ENCODE results near the gene ACOXL.
"Not testable (repeated sequence)": the region's sequence is repeated elsewhere in the genome, so short reads cannot be mapped to it uniquely, and the experiment has no call there.

The ACOXL gene

DNA sequence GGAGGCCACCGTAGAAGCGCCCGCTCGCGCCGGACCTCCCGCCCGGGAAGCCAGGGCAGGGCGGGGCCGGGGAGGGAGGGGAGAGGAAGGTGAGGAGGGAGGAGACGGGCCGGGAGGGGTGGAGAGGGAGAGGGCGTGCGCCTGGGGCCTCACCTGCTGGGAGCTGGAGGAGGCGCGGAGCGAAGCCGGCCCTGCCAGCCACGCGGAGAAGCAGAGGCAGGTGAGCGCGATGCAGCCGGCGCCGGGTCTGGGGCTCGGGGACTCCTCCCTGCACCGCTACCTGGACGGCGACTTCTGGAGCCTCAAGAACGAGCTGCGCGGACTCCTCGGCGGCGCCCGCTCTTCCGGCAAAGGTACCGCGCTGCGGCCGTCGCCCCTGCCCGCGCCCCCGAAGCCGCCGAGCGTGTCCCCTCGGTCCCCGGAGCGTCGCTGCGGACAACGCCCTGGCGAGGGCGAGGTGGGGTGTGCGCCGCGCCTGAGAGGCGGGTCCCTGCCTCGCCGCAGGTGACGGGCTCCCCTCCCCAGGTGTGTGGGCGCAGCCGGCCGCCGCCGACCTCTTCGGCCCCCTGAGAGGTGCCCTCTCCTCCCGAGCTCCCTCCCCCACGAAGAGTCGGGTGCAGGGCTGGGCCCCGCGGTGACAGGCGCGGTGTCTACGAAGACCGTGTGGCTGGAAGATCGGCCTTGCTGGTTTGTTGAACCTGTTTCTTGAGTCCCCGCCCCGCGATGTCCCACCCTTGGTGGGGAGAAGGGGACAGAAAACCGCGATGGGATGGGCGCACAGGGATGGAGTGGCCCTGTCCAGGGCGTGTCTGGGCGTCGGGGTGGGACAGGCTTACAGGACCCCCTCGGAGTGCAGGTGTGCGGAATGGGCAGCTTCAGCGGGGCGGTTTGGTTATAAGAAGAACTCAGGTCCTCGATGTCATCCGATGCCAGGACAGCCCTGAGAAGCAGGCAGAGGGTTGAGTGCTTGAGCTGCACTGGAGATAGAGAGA lies at the start of gene ACOXL:
Gene ACOXL, plus strand, starts transcription at position 152 of the 992 bp plus-strand sequence. CDS start 35,817 bp downstream, outside the sequence.
- DNase-seq (ENCODE audit: low read depth) = no peak

GRCh38 chr2:110682872-110683271 lies 49.5 kb upstream of the ACOXL start:
- DNase-seq (ENCODE audit: low read depth) = no peak

GRCh38 chr2:110687775-110688484 lies 44.4 kb upstream of the ACOXL start:
- not testable (repeated sequence) for DNase-seq (ENCODE audit: low read depth)

DNA sequence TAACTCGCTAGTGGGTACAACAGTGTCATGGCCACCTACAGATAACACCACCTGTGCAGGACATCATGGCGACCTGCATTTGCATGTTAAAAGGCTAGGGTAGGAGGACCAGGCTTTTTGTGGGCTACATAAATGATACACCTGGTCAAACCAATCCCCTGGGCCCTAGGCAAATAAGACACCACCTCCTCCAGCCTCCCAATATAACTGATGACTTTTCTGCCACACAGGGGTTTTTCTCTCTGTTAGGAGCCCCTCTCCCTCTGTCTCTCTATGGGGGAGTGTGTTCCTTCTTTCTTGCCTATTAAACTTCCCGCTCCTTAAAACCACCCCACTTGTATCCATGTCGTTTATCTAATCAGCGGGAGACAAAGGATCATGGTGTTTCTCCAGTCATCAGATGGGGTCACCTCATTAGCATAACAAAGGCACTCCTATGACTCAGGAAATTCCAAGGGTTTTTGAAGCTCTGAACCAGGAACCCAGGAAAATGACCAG lies 43.7 kb upstream of the ACOXL start:
- DNase-seq (ENCODE audit: low read depth) = no peak

DNA sequence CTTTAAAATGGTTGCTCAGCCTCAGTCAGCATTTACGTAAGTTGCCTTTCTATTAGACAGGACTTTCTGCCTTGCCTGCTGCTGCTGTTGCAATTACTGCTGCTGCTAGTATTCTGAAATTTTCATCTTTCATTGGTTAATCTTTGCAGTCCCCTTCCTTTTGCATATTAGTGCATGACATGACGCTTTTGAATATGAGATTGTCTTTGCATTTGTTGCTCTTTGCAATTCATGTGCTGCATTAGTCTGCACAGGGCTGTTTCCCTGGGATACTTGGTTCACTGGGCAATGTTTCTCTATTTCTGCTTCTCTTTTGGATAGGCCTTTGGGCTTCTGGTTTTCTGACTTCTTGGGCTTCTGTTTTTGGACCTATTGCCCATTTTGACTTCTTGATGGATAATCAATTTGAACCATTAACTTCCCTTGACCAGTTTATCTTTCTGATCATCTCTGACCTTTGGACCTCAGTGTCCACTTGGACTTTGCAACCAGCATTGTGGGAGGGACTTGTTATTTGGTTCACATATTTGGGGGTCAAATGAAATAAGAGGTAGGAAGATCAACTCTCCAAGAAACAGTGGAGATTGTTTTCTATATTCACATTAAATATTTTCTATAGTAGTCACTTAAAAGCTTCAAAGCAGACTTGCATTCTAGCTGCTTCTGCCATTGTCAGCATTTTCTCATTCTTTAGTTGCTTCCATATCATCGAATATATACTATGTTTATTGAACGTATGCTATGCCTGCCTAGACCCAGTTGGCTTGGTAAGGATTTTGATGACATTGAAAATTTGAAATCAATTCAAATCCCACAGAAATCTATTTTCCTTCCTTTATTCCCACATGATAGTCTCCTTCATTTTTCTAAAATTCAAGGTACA lies 42.0 kb upstream of the ACOXL start:
- DNase-seq (ENCODE audit: low read depth) = no peak

DNA sequence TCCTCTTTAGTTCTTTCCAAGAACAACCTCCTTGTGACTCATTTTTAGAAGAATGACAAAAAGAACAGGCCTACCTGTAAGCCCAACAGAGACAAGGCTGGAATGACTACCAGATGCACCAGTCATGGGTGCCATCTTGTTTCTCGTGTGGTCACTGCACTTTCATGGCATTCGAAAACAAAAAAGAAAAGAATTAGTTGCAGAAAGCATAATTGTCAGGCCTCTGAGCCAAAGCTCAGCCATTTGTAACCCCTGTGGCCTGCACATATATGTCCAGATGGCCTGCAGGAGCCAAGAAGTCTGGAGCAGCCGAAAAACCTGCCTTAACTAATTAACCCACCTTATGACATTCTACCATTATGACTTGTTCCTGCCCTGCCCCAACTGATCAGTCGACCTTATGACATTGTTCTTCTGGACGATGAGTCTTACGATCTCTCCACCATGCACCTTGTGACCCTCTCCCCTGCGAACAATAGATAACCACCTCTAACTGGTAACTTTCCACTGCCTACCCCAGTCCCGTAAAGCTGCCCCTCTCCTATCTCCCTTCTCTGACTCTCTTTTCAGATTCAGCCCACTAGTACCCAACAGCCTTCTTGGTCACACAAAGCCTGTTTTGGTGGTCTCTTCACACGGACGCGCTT lies 40.6 kb upstream of the ACOXL start:
- no peak for DNase-seq (ENCODE audit: low read depth)

- not testable (repeated sequence) for DNase-seq (ENCODE audit: low read depth)
These were observed 37.1 kb upstream of the ACOXL start for GRCh38 chr2:110695146-110695898.

GRCh38 chr2:110698253-110698652 lies 34.1 kb upstream of the ACOXL start:
- not testable (repeated sequence) for DNase-seq (ENCODE audit: low read depth)

DNA sequence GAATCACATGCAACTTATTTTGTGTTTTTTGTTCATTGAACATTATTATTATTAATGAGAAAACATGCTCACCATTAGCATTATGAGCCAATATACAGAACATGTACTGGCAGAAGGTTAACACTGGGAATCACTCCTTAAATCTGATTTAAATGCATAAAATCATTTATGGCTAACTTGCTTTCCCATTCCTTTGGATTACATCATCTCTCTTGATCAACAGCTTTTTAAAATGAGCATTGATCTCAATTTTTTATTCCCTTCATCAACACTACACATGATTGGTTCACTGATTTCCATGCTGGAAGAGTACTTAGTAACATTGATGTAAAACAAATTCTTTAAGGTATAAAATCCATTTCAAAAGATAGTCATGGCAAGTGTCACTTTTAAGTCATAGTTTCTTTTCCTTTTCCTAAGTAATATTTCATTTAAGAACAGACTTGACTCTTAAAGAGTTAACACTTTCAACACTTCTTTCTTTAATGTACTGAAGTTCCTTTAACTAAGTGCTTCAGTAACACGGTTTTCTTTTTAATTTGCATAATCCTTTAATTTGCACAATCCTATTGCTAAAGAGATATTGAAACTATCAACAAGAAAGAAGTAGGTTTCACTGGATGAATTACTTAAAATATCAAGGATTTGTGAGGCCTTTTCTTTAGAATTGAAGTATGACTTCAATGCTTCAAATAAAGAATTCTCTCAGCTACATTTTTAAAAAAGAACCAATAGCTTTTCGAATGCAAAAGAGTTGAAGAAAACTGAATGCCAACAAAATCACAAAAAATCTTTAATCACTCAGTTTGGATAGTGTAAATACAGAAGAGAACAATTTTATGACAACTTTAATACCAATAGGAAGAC lies 29.6 kb upstream of the ACOXL start:
- DNase-seq (ENCODE audit: low read depth) = no peak

DNA sequence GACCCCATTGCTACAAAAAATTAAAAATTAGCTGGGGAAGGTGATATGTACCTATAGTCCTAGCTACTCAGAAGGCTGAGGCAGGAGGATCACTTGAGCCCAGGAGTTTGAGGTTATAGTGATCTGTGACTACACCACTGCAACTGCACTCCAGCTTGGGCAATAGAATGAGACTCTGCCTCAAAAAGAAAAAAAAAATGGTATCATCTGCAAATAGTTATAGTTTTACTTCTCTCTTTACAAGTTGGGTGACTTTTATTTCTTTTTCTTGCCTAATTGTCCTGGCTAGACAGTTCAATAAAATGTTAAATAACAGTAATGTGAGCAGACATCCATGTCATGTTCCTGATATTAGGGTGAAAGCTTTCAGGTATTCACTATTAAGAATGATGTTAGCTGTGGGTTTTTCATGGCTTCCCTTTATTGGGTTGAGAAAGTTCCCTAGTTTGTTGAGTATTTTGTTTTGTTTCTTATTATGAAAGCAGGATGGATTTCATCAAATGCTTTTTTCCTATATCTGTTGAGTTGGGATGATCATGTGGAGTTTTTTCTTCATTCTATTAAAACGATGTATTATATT lies 24.9 kb upstream of the ACOXL start:
- DNase-seq (ENCODE audit: low read depth) = no peak

GRCh38 chr2:110708455-110708854 lies 23.9 kb upstream of the ACOXL start:
- DNase-seq (ENCODE audit: low read depth) = no peak

GRCh38 chr2:110712737-110713136 lies 19.6 kb upstream of the ACOXL start:
- DNase-seq (ENCODE audit: low read depth) = no peak

DNA sequence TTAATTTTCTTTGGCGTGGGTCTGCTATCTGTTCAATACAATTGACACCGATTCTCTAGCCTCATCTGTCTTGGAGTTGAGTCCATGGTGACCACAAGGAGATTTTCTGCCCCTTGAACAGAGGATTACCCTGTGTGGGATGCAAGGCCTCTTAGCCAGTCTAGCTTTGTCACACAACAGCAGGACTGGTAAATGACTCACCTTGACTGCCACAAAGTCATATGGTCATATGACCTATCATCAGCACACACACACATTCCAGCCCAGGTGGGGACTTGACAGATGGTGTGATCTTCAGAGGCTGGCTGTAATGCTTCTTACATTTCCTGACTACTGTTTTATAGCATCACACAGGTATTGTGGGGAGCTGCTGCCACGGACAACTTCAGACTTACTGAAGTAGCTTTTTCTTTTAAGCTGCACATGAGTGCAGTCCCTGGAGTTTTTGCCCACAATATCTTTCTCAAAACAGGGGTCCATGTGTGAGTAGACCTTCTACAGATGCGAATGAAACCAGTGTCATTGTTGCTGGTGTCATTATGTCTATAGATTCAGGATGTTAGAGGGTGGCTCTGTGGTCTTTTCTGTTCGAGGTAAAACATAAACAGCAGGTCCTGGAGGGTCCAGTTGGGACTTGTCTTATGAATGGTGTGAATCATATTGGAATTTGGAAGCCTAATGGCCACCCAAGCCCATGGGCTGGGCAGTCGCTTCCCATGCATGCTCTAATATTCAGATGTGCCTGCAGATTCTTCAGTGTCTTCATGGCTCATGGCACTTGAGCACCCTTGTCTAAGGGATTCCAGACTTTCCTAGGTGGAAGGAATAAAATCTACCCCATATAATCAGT lies 18.6 kb upstream of the ACOXL start:
- DNase-seq (ENCODE audit: low read depth) = no peak

DNA sequence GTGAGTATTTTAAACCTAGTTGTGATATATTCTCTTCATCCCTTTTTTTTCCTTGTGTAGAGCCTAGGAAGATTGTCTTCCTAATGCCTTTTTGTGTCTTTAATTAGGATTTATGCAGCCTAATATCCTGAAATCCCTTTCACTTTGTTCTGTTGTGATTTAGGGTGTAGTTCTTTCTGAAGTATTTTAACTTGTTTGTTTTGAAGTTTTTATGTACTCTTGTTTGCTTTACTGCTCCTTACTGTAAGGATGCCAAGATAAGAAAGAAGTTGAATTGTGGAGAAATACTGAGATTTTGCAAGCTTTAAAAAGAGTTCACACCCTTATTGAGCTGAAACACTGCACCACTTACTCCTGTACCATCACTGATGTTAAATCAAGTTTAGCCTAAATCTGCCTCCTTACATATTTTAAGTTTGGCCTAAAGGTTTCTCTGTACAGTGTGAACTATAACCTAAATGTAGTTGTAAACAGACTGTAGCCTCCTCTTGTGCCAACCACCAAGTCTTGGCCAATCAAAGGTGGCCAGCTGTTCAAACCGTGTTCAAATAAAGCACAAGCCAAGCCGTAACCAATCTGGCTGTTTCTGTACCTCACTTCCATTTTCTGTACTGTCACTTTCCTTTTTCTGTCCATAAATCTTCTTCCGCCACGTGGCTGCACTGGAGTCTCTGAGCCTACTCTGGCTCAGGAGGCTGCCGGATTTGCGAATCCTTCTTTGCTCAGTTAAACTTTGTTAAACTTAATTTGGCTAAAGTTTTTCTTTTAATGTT lies 17.7 kb upstream of the ACOXL start:
- no peak for DNase-seq (ENCODE audit: low read depth)

- no peak for DNase-seq (ENCODE audit: low read depth)
These were observed 15.3 kb upstream of the ACOXL start for GRCh38 chr2:110716959-110717645.

DNA sequence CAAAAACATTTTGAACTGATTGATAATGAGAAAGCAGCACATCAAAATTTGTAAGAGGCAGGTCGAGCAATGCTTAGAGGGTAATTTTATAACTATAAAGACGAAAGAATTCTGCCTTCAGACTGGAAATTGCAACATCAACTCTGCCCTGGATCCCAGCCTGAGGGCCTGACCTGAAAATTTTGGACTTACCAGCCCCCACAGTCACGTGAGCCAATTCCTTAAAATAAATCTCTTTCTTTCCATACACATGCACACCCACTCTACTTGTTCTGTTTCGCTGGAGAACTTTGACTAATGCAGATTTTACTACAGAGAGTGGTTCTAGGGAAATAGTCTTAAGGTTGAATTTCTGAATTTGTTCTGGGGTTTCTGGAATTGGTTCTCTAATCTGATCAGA lies 14.6 kb upstream of the ACOXL start:
- DNase-seq (ENCODE audit: low read depth) = no peak

GRCh38 chr2:110718382-110718781 lies 14.0 kb upstream of the ACOXL start:
- no peak for DNase-seq (ENCODE audit: low read depth)

All from stimulated activated CD8-positive, alpha-beta memory T cell treated with anti-CD3 and anti-CD28 coated beads, Interleukin-12 subunit alpha, Interleukin-12 subunit beta, amount 100 ng/mL, for 4 hours (primary cell).